WTC11 (cell line): ENCODE data around the gene CXCL10. TPM values are rescaled to one million over a fixed set of nuclear protein-coding genes. Genes with fewer than 3 reads are reported as not detected.

Experiments used
- ATAC-seq: fragments of 200-7000 bp; cut with Tn5 transposase; 2 replicates; pipeline ENCODE4 v1.10.0; 2021; ENCODE audit warnings: mild to moderate bottlenecking, moderate library complexity
- CTCF ChIA-PET: fragments of 300-600 bp; sonication (Branson Sonifier 250); formaldehyde crosslinking; loops from one replicate; lab custom pipeline; 2021; ENCODE audit warnings: antibody characterized with exemption; lab: Charles Lee
- POLR2A ChIA-PET: fragments of 350-600 bp; sonication (Branson Sonifier 250); formaldehyde crosslinking; loops from one replicate; lab custom pipeline; 2021; ENCODE audit warnings: antibody characterized with exemption; lab: Charles Lee
- DNase-seq: peaks from one replicate; pipeline ENCODE4 v3.0.0; 2021; ENCODE audit warnings: low spot score
- H3K27ac Mint-ChIP-seq: 2 replicates; pipeline ENCODE4 v1.8.0; 2021; ENCODE audit warnings: mixed read lengths
- H3K27me3 Mint-ChIP-seq: 2 replicates; pipeline ENCODE4 v1.8.0; 2021; ENCODE audit warnings: low read depth, mild to moderate bottlenecking, moderate library complexity, mixed read lengths
- H3K36me3 Mint-ChIP-seq: 2 replicates; pipeline ENCODE4 v1.8.0; 2021; ENCODE audit warnings: mixed read lengths
- H3K4me1 Mint-ChIP-seq: 2 replicates; pipeline ENCODE4 v1.8.0; 2022; ENCODE audit warnings: mixed read lengths
- H3K4me3 Mint-ChIP-seq: 2 replicates; pipeline ENCODE4 v1.8.0; 2021; ENCODE audit warnings: mild to moderate bottlenecking, moderate library complexity, mixed read lengths
- H3K9me3 Mint-ChIP-seq: 2 replicates; pipeline ENCODE4 v1.8.0; 2021; ENCODE audit warnings: mixed read lengths
- AR ChIP-seq: fragments of 250-450 bp; sonication (Bioruptor Pico); IDR thresholded peaks from 2 replicates; pipeline ENCODE4 v1.9.0; 2021; ENCODE audit warnings: mild to moderate bottlenecking
- ETV6 ChIP-seq: sonication (generic); formaldehyde crosslinking; IDR thresholded peaks from 2 replicates; pipeline ENCODE4 v1.8.1; 2022; ENCODE audit warnings: mild to moderate bottlenecking, missing genetic modification reagents
- GTF2I ChIP-seq: fragments of 250-450 bp; sonication (Bioruptor Pico); conservative IDR thresholded peaks from 2 replicates; pipeline ENCODE4 v1.4.0; 2021; ENCODE audit warnings: mild to moderate bottlenecking
- HMGA2 ChIP-seq: fragments of 250-450 bp; sonication (Bioruptor Pico); IDR thresholded peaks from 2 replicates; pipeline ENCODE4 v1.4.0; 2021; ENCODE audit warnings: mild to moderate bottlenecking, moderate library complexity
- TEAD1 ChIP-seq: sonication (generic); formaldehyde crosslinking; IDR thresholded peaks from 2 replicates; pipeline ENCODE4 v1.8.0; 2022; ENCODE audit warnings: mild to moderate bottlenecking, missing genetic modification reagents
- ZBTB21 ChIP-seq: sonication (generic); formaldehyde crosslinking; IDR thresholded peaks from 2 replicates; pipeline ENCODE4 v1.8.1; 2023; ENCODE audit warnings: mild to moderate bottlenecking, missing genetic modification reagents, borderline replicate concordance
- ZMAT4 ChIP-seq: fragments of 250-450 bp; sonication (Bioruptor Pico); IDR thresholded peaks from 2 replicates; pipeline ENCODE4 v1.9.0; 2021; ENCODE audit warnings: mild to moderate bottlenecking
- total RNA-seq: library from RNA; stranded (reverse); gene quantifications from 3 replicates; pipeline ENCODE4 v1.2.3, GENCODE V29; 2021
- TF ChIP-seq, protein P1 (sequence below): sonication (generic); formaldehyde crosslinking; IDR thresholded peaks from 2 replicates; pipeline ENCODE4 v1.8.0; 2022; ENCODE audit warnings: mild to moderate bottlenecking, missing genetic modification reagents
- TF ChIP-seq, protein P2 (sequence below): sonication (generic); formaldehyde crosslinking; conservative IDR thresholded peaks from 2 replicates; pipeline ENCODE4 v1.8.1; 2023; ENCODE audit warnings: mild to moderate bottlenecking, low read depth, missing genetic modification reagents, moderate library complexity
- TF ChIP-seq, protein P3 (sequence below): fragments of 250-450 bp; sonication (Bioruptor Pico); IDR thresholded peaks from 2 replicates; pipeline ENCODE4 v1.9.0; 2021; ENCODE audit warnings: mild to moderate bottlenecking, borderline replicate concordance
- TF ChIP-seq, protein P4 (sequence below): sonication (generic); formaldehyde crosslinking; IDR thresholded peaks from 2 replicates; pipeline ENCODE4 v1.8.1; 2023; ENCODE audit warnings: mild to moderate bottlenecking, missing genetic modification reagents, moderate library complexity
- TF ChIP-seq, protein P5 (sequence below): sonication (generic); formaldehyde crosslinking; IDR thresholded peaks from 2 replicates; pipeline ENCODE4 v1.8.1; 2022; ENCODE audit warnings: low read depth, mild to moderate bottlenecking, moderate library complexity, missing genetic modification reagents, borderline replicate concordance
- TF ChIP-seq, protein P6 (sequence below): sonication (generic); formaldehyde crosslinking; IDR thresholded peaks from 2 replicates; pipeline ENCODE4 v1.8.1; 2023; ENCODE audit warnings: mild to moderate bottlenecking, missing genetic modification reagents, borderline replicate concordance

The CXCL10 gene
- total RNA-seq, 1 experiment from 2014 or later, result not detected

DNA sequence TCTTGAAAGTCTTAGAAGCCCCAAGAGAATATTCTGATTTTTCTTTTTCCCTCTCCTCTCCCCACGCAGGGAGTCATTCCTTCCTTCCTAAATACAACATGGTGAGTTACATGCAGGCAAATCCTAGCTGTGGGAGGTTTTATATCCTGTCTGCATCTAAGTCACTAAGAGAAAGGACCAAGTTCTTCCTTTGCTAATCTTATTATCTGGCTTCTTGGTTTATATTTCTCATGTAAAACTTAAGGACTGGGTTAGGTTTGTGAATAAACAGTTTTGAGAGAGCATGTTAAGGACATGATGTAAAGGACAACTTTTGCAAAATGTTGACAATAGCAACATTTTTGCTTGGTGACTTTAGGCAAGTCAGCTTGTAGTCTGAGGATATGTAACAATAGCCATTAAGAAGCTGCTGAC lies 10.9 kb downstream of the CXCL10 start:
- no peak for ATAC-seq
- CTCF ChIA-PET, result interaction anchor here (0.5 to 1.3 kb wide), 4 partner anchors 10 to 96 kb away, joined by 3 to 5 read pairs (median 4); no protein-coding TSS in a partner anchor
- H3K9me3 Mint-ChIP-seq, result no peaks in the 10 kb centered on the region
- POLR2A ChIA-PET, result no interaction called here
- no peak overlapping the region for H3K4me3 Mint-ChIP-seq
- peaks cover 22% of the 10 kb centered on the region for H3K4me1 Mint-ChIP-seq
- H3K27ac Mint-ChIP-seq, result peak overlapping the region; percentile 61; the same call in 1 of the 2 replicates
- DNase-seq, result no peak
- peaks cover 12% of the 10 kb centered on the region for H3K27me3 Mint-ChIP-seq
- TF ChIP-seq, protein P1, sequence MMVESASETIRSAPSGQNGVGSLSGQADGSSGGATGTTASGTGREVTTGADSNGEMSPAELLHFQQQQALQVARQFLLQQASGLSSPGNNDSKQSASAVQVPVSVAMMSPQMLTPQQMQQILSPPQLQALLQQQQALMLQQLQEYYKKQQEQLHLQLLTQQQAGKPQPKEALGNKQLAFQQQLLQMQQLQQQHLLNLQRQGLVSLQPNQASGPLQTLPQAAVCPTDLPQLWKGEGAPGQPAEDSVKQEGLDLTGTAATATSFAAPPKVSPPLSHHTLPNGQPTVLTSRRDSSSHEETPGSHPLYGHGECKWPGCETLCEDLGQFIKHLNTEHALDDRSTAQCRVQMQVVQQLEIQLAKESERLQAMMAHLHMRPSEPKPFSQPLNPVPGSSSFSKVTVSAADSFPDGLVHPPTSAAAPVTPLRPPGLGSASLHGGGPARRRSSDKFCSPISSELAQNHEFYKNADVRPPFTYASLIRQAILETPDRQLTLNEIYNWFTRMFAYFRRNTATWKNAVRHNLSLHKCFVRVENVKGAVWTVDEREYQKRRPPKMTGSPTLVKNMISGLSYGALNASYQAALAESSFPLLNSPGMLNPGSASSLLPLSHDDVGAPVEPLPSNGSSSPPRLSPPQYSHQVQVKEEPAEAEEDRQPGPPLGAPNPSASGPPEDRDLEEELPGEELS, result no peak
- TF ChIP-seq, protein P2, sequence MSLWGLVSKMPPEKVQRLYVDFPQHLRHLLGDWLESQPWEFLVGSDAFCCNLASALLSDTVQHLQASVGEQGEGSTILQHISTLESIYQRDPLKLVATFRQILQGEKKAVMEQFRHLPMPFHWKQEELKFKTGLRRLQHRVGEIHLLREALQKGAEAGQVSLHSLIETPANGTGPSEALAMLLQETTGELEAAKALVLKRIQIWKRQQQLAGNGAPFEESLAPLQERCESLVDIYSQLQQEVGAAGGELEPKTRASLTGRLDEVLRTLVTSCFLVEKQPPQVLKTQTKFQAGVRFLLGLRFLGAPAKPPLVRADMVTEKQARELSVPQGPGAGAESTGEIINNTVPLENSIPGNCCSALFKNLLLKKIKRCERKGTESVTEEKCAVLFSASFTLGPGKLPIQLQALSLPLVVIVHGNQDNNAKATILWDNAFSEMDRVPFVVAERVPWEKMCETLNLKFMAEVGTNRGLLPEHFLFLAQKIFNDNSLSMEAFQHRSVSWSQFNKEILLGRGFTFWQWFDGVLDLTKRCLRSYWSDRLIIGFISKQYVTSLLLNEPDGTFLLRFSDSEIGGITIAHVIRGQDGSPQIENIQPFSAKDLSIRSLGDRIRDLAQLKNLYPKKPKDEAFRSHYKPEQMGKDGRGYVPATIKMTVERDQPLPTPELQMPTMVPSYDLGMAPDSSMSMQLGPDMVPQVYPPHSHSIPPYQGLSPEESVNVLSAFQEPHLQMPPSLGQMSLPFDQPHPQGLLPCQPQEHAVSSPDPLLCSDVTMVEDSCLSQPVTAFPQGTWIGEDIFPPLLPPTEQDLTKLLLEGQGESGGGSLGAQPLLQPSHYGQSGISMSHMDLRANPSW (CRISPR knock-in tag), result no peak
- TF ChIP-seq TEAD1 (CRISPR knock-in tag), result no peak
- TF ChIP-seq, protein P3, sequence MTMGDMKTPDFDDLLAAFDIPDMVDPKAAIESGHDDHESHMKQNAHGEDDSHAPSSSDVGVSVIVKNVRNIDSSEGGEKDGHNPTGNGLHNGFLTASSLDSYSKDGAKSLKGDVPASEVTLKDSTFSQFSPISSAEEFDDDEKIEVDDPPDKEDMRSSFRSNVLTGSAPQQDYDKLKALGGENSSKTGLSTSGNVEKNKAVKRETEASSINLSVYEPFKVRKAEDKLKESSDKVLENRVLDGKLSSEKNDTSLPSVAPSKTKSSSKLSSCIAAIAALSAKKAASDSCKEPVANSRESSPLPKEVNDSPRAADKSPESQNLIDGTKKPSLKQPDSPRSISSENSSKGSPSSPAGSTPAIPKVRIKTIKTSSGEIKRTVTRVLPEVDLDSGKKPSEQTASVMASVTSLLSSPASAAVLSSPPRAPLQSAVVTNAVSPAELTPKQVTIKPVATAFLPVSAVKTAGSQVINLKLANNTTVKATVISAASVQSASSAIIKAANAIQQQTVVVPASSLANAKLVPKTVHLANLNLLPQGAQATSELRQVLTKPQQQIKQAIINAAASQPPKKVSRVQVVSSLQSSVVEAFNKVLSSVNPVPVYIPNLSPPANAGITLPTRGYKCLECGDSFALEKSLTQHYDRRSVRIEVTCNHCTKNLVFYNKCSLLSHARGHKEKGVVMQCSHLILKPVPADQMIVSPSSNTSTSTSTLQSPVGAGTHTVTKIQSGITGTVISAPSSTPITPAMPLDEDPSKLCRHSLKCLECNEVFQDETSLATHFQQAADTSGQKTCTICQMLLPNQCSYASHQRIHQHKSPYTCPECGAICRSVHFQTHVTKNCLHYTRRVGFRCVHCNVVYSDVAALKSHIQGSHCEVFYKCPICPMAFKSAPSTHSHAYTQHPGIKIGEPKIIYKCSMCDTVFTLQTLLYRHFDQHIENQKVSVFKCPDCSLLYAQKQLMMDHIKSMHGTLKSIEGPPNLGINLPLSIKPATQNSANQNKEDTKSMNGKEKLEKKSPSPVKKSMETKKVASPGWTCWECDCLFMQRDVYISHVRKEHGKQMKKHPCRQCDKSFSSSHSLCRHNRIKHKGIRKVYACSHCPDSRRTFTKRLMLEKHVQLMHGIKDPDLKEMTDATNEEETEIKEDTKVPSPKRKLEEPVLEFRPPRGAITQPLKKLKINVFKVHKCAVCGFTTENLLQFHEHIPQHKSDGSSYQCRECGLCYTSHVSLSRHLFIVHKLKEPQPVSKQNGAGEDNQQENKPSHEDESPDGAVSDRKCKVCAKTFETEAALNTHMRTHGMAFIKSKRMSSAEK (CRISPR knock-in tag), result no peak
- TF ChIP-seq, protein P4, sequence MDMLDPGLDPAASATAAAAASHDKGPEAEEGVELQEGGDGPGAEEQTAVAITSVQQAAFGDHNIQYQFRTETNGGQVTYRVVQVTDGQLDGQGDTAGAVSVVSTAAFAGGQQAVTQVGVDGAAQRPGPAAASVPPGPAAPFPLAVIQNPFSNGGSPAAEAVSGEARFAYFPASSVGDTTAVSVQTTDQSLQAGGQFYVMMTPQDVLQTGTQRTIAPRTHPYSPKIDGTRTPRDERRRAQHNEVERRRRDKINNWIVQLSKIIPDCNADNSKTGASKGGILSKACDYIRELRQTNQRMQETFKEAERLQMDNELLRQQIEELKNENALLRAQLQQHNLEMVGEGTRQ, result no peak
- no peak for TF ChIP-seq ZBTB21
- no peak for TF ChIP-seq HMGA2
- no peak for TF ChIP-seq ETV6 (CRISPR knock-in tag)
- no peak for TF ChIP-seq ZMAT4
- no peaks in the 10 kb centered on the region for H3K36me3 Mint-ChIP-seq

GRCh38 chr4:76011700-76012387 lies 11.5 kb downstream of the CXCL10 start:
- ChIA-PET POLR2A (no interaction called here), CTCF (interaction anchor here (1.0 to 1.3 kb wide), 2 partner anchors 16 to 75 kb away, joined by 3 to 4 read pairs; no protein-coding TSS in a partner anchor)
- Mint-ChIP-seq H3K27ac (peak overlapping the region; percentile 61; the same call in 1 of the 2 replicates), H3K4me1 (peaks cover 22% of the 10 kb centered on the region), H3K36me3 (no peaks in the 10 kb centered on the region), H3K9me3 (no peaks in the 10 kb centered on the region), H3K4me3 (no peak overlapping the region), H3K27me3 (peaks cover 12% of the 10 kb centered on the region)
- peak; percentile 90 for ATAC-seq
- peak; percentile 37 for DNase-seq
- TF ChIP-seq, protein P5, sequence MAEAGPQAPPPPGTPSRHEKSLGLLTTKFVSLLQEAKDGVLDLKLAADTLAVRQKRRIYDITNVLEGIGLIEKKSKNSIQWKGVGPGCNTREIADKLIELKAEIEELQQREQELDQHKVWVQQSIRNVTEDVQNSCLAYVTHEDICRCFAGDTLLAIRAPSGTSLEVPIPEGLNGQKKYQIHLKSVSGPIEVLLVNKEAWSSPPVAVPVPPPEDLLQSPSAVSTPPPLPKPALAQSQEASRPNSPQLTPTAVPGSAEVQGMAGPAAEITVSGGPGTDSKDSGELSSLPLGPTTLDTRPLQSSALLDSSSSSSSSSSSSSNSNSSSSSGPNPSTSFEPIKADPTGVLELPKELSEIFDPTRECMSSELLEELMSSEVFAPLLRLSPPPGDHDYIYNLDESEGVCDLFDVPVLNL (CRISPR knock-in tag), result no peak
- TF ChIP-seq AR, result no peak
- TF ChIP-seq GTF2I (CRISPR knock-in tag), result no peak
- TF ChIP-seq, protein P6, sequence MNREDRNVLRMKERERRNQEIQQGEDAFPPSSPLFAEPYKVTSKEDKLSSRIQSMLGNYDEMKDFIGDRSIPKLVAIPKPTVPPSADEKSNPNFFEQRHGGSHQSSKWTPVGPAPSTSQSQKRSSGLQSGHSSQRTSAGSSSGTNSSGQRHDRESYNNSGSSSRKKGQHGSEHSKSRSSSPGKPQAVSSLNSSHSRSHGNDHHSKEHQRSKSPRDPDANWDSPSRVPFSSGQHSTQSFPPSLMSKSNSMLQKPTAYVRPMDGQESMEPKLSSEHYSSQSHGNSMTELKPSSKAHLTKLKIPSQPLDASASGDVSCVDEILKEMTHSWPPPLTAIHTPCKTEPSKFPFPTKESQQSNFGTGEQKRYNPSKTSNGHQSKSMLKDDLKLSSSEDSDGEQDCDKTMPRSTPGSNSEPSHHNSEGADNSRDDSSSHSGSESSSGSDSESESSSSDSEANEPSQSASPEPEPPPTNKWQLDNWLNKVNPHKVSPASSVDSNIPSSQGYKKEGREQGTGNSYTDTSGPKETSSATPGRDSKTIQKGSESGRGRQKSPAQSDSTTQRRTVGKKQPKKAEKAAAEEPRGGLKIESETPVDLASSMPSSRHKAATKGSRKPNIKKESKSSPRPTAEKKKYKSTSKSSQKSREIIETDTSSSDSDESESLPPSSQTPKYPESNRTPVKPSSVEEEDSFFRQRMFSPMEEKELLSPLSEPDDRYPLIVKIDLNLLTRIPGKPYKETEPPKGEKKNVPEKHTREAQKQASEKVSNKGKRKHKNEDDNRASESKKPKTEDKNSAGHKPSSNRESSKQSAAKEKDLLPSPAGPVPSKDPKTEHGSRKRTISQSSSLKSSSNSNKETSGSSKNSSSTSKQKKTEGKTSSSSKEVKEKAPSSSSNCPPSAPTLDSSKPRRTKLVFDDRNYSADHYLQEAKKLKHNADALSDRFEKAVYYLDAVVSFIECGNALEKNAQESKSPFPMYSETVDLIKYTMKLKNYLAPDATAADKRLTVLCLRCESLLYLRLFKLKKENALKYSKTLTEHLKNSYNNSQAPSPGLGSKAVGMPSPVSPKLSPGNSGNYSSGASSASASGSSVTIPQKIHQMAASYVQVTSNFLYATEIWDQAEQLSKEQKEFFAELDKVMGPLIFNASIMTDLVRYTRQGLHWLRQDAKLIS (CRISPR knock-in tag), result no peak
